Activated CD8-positive, alpha-beta memory T cell treated with anti-CD3 and anti-CD28 coated beads, Interleukin-2, amount 50 U/mL, for 1 hour (primary cell): ENCODE measurements around the gene HTRA3.

Experiments
- DNase-seq: peaks from one replicate; pipeline ENCODE4 v3.0.0-alpha.2; 2020; ENCODE audit errors: extremely low read depth

Gene HTRA3

DNA sequence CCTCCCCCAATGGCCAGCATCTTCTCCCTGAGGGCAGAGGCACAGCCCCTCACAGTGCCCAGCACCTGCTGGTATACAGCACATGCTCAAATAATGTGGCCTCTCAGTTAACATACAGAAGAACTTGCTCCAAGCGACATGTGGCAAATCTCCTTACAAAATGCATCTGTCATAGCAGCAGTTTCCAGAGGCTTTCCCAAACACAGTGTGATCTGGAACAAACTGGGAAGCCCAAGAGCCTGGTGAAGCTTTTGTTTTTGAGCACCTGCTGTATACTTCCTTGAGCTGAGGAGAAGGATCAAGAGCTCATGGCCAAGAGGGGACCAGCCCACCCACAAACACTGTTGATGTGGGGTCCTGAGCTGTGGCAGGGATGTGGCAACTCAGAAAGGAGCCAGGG is 34.8 kb upstream of the HTRA3 start:
- DNase-seq = no peak

DNA sequence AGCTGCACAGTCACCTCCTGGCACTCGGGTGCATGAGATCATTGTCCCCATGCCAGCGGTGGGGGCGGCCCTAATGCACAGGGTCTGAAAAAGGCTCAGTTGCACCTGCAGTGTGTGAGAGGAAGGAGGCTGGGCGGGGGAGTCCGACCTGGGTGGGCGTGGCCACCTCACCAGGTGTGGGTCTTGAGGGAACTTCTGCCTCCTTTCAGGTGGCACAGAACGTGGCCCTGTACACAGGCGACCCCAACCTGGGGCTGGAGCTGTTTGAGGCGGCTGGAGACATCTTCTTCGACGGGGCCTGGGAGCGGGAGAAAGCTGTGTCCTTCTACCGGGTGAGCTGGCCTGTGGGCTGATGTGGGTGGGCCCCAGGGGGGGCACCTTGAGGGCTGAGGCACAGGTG is 34.3 kb upstream of the HTRA3 start:
- no peak for DNase-seq

DNA sequence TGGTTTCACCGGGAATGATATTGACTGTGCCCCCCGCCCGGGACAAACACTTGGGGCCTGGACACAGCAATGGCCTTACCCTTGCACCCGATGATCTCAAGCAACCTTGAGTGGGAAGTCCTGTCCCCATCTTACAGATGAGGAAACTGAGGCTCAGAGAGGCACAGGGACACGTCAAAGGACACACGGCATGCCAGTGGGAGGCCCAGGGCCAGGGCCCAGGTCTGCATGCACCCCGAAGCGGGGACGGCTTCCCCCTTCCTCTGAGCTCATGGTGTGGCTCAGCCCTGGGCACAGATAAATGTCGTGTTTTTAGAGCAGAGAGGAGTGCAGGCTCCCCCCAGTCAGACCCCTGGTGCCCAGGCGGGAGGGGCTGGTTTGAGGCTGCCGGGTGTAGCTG is 33.9 kb upstream of the HTRA3 start:
- no peak for DNase-seq

DNA sequence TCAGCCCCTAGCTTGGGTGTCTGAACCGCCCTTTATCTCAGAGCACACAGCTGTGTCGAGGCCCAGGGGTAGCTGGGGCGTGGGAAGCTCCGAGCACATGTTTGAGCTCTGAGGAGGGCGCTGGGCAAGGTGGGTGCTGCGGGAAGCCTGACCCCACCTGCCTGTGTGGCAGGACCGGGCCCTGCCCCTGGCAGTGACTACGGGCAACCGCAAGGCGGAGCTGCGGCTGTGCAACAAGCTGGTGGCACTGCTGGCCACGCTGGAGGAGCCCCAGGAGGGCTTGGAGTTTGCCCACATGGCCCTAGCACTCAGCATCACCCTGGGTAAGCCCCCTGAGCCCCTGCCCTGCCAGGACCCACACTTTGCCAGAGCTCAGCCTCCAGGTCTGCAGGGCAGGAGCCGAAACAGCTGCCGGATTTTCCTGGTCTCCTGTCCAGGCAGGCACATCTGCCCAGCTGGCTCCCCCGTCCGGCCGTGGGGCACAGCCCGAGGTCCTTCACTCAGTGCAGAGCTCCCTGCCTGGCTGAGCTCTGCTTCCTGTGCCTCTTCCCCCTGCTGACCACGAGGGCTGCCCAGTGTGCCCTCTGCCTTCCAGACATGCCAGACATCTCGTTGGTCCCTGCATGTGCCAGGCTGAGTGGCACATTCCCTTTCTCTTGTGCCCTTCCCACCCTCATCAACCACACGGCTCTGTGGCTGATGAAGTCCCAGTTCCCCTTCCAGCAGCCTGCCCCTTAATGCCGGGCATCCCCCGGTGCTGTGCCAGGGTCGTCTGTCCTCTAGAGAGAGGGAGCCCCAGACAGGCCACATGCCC is 33.2 kb upstream of the HTRA3 start:
- no peak for DNase-seq

DNA sequence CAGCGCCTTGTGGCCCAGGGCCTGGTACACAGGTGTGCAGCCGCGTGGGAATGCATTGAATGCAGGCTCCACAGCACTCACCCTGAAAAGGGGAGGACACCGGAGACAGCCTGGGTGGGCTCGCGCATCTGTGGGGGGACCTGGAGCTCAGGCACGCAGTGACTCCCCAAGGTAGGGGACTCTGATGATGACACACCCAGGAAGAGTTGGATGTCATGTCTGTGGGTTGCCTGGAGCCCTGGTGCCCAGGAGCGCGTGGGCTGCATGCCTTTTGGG is 32.7 kb upstream of the HTRA3 start:
- no peak for DNase-seq

DNA sequence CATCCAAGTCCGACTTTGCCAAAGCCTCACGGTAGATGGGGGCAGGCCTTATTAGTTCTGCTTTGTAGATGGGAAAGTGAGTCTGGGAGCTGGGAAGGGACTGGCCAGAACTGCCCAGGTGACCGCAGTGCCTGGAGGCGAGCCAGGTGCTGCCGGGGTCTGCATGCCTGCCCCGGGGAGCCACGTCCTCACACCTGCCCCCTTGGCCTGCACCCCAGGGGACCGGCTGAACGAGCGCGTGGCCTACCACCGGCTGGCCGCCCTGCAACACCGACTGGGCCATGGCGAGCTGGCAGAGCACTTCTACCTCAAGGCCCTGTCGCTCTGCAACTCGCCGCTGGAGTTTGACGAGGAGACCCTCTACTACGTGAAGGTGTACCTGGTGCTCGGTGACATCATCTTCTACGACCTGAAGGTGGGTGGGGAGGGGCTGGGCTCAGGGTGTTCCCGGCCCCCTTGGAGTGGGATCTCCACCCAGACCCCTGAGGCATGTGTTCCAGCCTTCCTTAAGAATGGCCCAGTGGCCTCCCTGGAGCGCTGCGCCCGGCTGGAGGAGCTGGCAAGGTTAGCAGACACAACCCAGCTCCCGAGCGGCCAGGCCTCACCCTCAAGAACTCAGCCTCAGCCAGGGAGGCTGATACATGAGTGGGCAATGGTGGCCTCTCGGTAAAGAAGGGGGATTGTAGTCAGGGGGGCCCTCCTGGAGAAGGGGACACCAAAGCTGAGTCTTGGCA is 32.1 kb upstream of the HTRA3 start:
- no peak for DNase-seq

DNA sequence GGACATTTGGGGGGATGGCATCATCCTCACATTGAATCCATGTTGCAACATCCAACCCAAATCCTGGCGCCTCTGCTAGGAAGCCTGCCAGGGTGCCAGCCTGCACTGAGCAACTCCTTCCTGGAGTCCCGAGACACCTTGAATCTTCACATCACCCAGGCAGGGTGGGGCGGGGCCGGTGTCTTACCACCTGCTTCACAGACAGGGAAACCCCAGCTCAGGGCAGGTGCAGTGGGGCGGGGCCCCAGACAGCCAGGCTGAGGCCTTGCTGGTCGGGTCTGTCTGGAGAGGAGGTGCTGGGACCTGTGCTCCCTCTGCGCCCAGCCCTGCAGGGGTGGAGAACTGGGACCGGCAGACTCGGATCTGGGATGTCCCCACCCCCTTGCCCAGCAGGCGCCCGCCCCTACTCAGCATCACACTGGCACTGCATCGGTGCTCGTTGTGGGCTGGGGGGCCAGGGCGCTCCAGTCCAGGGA is 31.5 kb upstream of the HTRA3 start:
- no peak for DNase-seq

DNA sequence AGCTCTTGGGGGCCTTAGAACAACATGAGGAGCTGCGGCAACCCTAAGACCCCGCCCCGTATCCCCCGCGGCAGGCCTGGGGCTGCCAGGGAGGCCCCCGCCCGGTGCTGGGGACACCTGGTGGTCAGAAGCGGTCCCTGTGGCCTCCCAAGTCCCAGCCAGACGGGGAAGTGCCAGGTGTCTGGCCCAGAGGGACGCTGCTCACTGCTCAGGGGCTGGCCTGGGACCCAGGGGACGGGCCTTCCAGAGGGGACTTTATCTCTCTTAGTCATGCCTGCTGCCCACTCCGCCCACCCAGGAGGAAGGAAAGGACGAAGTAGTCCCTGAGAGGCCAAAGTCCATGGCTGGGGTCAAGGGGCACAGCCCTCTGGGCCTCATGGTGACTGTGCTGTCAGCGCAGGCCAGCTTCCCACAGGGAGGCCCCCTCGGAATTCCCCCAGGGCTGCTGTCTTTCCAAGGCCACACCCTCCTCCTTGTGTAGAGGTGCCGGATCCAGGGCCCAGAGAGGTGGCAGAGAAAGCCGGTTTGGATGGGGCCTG is 31.0 kb upstream of the HTRA3 start:
- DNase-seq = no peak

DNA sequence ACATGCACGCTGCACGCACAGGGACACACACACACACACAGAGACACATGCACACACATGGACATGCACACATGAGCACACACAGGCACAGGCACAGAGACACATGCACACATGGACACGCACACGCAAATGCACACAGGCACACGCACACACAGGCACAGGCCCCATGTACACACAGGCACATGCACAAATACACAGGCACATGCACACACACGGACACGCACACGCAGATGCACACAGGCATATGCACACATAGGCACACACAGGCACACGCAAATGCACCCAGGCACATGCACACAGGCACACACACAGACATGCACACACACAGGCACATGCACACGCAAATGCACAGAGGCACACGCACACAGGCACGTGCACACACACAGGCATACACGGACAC is 30.3 kb upstream of the HTRA3 start:
- DNase-seq = no peak

DNA sequence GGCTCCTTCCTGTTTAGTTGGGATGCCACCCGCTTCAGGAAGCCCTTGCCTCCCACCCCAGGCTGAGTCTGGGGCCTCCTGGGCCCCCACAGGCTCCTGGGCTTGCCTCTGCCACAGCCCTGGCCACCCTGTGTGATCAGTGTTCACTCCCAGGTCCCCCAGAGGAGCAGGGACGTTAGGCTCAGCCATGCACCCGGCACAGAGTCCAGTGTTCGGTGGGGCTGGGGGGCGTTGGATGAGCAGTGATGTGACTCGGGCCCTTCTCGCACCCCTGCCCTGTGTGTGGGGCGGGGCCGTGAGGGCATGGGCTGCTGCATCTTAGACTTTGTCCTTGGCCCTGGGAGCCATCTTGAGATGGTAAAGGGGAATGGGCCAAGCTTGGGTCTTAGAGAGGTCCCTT is 29.9 kb upstream of the HTRA3 start:
- no peak for DNase-seq

DNA sequence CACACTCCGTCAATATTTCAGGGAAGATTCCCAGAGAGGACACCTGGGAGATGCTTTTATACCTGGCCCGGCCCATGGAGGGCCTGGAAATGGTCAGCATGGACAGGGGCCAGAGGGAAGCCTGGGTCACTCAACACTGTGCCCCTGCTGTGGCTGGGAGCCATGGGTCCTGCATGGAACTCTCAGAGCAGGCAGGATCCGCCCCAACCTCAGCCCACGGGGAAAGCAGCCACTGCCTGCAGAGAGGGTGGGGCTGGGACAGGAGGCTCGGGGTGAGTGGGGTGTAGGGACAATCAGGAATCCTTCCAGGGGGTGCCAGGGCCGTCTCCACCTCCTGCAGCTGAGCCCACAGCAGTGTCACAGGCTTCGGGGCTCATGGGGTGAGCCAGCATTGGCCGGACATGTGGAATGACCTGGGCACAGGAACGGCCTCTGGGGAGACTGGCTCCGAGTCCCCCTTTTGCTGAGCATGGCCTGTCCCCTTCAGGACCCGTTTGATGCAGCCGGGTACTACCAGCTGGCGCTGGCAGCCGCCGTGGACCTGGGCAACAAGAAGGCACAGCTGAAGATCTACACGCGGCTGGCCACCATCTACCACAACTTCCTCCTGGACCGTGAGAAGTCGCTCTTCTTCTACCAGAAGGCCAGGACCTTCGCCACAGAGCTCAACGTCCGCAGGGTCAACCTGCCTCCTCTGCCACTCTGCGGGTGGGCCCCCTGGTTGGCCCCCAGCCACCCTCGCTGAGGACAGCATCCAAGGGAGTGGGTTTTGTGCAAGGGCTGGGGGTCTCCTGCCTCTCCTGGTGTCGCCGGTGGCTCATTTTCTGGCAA is 29.1 kb upstream of the HTRA3 start:
- no peak for DNase-seq

DNA sequence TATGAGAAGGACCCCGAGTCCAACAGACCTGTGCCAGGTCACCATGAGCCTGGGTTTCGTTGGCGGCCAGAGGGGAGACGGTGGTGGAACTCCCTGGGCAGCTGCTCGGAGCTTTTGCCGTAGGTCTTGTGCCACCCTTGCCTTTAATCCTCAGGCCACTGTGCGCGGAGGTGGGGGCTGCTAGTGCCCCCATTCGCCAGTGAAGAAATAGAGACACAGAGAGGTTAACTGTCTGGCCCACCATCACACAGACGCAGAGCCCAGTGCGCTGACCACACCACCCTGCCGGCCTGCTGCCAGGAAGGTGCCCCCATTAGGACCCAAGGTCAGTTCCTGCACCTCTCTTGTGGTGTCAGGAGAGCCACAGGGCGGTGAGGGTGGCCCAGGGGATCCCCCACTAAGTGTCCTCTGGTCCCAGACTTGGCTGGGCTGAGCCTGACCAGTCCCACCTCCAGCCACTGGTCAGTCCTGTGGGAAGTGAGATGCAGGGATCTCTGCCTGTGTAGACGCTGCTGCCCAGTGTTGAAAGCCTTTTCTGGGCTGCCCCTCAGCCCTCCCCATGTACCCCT is 28.3 kb upstream of the HTRA3 start:
- no peak for DNase-seq

DNA sequence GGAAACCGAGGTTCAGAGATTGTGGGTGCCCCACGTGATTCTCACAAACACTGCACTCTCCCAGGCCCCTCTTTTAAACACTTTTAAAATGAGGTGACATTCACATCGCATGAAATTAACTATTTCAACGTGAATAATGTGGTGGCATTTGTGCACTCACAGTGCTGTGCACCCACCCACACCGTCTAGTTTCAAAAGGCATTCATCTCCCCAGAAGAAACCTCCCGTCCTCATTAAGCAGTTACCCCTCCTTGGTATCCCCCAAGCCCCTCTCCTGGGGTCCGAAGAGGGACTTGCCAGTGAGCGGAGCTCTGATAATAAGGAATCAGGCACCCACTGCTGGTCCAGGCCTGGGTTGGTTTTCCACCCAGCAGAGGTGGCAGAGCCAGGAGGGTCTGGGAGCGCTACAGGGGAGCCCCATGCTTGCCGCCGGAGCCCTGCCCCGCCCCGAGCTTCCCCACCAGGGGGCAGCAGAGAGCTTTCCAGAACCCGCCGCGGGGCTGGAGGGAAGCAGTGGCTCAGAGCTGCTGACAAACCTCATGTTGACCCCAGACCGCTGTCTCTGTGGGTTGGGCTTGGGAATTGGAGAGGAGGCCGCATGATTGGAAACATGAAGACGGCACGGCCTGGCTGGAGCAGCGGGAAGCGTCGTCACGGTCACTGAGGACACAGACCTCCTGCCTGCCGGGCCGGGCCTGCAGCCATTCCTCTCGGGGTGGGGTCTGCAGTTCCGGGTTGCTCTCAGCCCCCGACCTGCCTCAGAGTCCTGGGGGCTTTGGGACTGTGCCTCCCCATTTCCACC is 27.5 kb upstream of the HTRA3 start:
- peak; percentile 31 for DNase-seq

DNA sequence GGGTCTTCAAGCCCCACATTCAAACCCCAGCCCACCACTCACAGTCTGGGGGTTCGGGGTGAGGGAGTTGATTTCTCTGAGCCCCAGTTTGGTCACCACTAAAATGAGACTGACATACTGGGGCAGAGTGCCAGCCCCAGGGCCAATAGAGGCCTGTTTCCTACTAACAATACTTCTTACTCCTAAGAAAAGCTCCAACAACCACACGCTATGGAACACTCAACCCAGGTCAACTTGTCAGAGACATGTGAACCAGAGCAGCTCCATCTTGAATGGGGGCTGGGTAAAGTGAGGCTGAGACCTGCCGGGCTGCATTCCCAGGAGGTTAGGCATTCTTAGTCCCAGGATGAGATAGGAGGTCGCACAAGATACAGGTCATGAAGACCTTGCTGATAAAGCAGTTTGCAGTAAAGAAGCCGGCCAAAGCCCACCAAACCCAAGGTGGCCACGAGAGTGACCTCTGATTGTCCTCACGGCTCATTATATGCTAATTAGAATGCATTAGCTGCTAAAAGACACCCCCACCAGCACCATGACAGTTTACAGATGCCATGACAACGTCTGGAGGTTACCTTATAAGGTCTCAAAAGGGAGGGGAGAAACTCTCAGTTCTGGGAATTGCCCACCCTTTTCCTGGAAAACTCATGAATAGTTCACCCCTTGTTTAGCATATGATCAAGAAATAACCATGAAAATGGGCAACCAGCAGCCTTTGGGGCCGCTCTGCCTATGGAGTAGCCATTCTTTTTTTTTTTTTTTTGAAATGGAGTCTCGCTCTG is 26.6 kb upstream of the HTRA3 start:
- DNase-seq = no peak

DNA sequence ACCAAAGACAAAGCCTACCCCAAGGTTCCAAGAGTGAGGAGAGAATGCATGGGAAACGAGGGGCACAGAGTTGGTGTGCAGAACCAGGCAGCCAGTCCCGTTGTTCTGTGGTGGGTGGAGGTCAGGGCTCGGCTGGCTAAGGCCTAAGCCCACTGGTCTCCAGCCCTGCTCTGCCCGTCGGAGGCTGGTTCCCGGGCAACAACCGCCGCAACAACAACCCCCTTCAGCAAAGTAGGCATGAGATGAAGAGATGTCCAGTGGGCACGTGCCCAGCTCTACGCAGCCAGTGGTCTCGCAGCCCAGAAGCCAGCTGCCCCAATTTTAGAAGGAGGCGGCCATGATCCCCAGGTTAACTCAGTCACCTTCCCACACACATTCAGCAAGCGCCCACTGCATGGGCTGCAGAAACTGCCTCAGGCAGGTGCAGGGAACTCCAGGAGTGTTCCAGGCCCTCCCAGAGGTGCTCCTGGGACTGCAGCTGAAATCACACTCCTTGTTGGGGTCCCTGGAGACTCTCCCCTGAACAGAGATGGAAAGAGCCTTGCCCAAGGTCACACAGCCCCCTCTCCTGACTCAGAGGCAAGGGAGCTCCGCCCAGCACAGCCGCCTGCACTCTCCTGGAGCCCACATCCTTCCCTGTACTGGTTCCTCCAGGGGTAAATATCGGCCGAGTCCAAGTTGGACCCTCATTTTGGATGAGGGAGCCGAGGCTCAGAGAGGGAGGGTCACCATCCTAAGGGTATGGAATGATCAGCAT is 25.4 kb upstream of the HTRA3 start:
- no peak for DNase-seq

DNA sequence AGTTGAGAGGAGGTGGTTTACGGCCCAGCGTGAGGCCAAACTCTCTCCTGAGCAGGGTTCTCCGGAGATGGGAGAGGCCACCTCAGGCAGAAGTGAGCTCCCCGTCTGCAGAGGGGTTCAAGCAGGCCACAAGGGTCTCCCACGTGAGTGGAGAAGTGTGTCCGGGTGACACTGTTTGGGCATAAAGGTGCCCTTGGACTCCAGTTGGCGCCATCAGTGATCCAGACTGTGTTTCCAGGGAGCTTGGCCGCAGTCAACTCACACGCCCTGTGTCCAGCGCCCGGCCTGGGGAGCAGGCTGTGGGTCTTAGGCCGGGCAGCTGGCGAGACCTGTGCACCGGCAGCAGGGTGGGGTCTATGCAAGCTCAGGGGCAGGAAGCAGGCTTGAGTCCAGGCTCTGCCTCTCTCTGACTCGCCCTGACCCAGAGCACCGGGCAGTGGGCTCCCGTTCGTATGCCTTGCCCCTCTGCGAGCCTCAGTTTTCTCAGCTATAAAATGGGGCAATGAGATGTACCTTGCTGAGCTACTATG is 24.6 kb upstream of the HTRA3 start:
- DNase-seq = no peak

DNA sequence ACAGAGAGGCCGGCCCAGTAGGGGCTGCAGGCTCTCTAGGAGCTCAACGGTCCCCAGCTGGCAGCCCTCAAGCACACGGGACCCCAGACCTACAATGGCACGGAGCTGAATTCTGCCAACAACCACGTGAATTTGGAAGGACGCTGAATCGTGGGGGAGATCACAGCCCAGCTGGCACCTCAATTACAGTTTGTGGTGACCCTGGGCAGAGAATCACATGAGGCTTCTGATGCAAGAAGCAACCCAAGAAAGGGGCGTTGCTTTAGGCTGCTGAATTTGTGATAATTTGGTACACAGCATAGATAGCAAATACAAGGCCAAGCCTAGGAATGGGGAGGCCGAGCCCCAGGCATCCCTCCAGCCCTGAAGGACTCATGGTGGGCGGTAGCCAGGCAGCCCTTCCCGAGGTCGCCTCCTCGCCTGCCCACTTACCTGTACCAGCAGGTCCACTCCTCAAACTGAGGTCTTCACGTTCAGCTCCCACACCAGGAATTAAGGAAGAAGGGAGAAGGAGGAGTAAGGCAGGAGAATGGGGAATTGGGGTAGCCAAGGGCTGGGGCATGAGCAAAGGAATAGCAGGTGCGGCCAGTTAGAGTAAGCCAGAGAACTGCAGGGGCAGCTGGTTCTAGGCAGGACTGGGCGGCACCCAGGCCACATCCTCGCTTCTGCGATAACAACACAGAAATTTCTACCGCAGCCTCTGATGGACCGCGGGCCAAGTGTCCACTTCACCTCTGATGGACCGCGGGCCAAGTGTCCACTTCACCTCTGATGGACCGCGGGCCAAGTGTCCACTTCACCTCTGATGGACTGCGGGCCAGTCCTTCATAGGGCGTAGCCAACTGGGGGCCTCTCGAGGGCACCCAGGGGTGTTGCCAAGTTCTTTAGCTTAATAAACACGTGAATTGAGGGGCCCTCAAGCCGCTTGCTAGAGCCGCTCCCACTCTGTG is 23.4 kb upstream of the HTRA3 start:
- DNase-seq = no peak
